Hippocampal formation (tissue), 2 donors: Measurements from ENCODE around the gene TXNDC11.

Experiments
- DNase-seq, 2 donors: peaks; one replicate each; lab custom pipeline; 2025; lab: John Stamatoyannopoulos, UW

TXNDC11 gene

GRCh38 chr16:11719171-11719570, 23.5 kb downstream of the TXNDC11 start:
- no peak for DNase-seq

- DNase-seq: no peak
These were observed 24.8 kb downstream of the TXNDC11 start for GRCh38 chr16:11717811-11718210.

- DNase-seq: no peak
These were observed 26.3 kb downstream of the TXNDC11 start for GRCh38 chr16:11716336-11716735.

- no peak for DNase-seq
These were observed 27.3 kb downstream of the TXNDC11 start for GRCh38 chr16:11715246-11715947.

GRCh38 chr16:11712122-11712521, 30.5 kb downstream of the TXNDC11 start:
- DNase-seq: no peak

GRCh38 chr16:11711662-11712061, 31.0 kb downstream of the TXNDC11 start:
- no peak for DNase-seq

- DNase-seq: no peak
These were observed 34.2 kb downstream of the TXNDC11 start for GRCh38 chr16:11708421-11708820.

GRCh38 chr16:11707679-11708197, 34.9 kb downstream of the TXNDC11 start:
- no peak for DNase-seq

GRCh38 chr16:11706180-11706742, 36.4 kb downstream of the TXNDC11 start:
- DNase-seq: peak in 1 of 2 donors; percentile 11

GRCh38 chr16:11705311-11706025, 37.2 kb downstream of the TXNDC11 start:
- DNase-seq: no peak

- DNase-seq: no peak
These were observed 42.2 kb downstream of the TXNDC11 start for GRCh38 chr16:11700264-11701029.

- no peak for DNase-seq
These were observed 43.3 kb downstream of the TXNDC11 start for GRCh38 chr16:11699234-11699894.

- DNase-seq: no peak
These were observed 44.4 kb downstream of the TXNDC11 start for GRCh38 chr16:11698271-11698689.

GRCh38 chr16:11697319-11697718, 45.3 kb downstream of the TXNDC11 start:
- no peak for DNase-seq

- no peak for DNase-seq
These were observed 46.2 kb downstream of the TXNDC11 start for GRCh38 chr16:11696266-11697012.

- DNase-seq: no peak
These were observed 50.0 kb downstream of the TXNDC11 start for GRCh38 chr16:11692651-11693050.

- no peak for DNase-seq
These were observed 50.5 kb downstream of the TXNDC11 start for GRCh38 chr16:11692171-11692570.

GRCh38 chr16:11691771-11692170, 50.9 kb downstream of the TXNDC11 start:
- DNase-seq: no peak

- DNase-seq: no peak
These were observed 51.4 kb downstream of the TXNDC11 start for GRCh38 chr16:11691235-11691634.

- no peak for DNase-seq
These were observed 53.4 kb downstream of the TXNDC11 start for GRCh38 chr16:11689031-11689840.
